NT2/D1 (cell line): ENCODE measurements around the gene DAPL1.

ENCODE experiments used
- DNase-seq: peaks from one replicate; pipeline ENCODE4 v3.0.0-alpha.2; 2011; ENCODE audit warnings: low read depth, low spot score
- H3K27me3 ChIP-seq: 2 replicates; pipeline ENCODE4 v1.6.0; 2011; ENCODE audit warnings: mild to moderate bottlenecking; ENCODE audit not compliant: insufficient read length, insufficient read depth
- H3K36me3 ChIP-seq: 2 replicates; pipeline ENCODE4 v1.6.1; 2011; ENCODE audit warnings: mild to moderate bottlenecking, low read length, mixed read lengths; ENCODE audit not compliant: insufficient read depth, insufficient read length
- H3K4me1 ChIP-seq: 2 replicates; pipeline ENCODE4 v1.5.1; 2011; ENCODE audit not compliant: insufficient read depth, insufficient read length
- H3K4me3 ChIP-seq: 2 replicates; pipeline ENCODE4 v1.5.1; 2011; ENCODE audit warnings: low read depth; ENCODE audit not compliant: insufficient read length
- H3K9ac ChIP-seq: 2 replicates; pipeline ENCODE4 v1.6.0; 2011; ENCODE audit warnings: low read depth; ENCODE audit not compliant: insufficient read length
- H3K9me3 ChIP-seq: 2 replicates; pipeline ENCODE4 v1.5.1; 2011; ENCODE audit warnings: mild to moderate bottlenecking, low read length; ENCODE audit not compliant: insufficient read depth
- SUZ12 ChIP-seq: IDR thresholded peaks from 2 replicates; pipeline ENCODE4 v1.6.1; 2011; ENCODE audit not compliant: insufficient read length, insufficient read depth; ENCODE audit errors: extremely low read depth
- YY1 ChIP-seq: IDR thresholded peaks from 2 replicates; pipeline ENCODE4 v1.6.1; 2011; ENCODE audit not compliant: insufficient read length, insufficient read depth
- ZNF274 ChIP-seq: IDR thresholded peaks from 2 replicates; pipeline ENCODE4 v1.6.1; 2011; ENCODE audit warnings: mild to moderate bottlenecking, low read depth, low read length

Gene DAPL1

GRCh38 chr2:158766524-158766923, 28.6 kb upstream of the DAPL1 start:
- Histone ChIP-seq H3K4me3 (no peak overlapping the region), H3K4me1 (no peaks in the 10 kb centered on the region)
- TF ChIP-seq YY1 (no peak), ZNF274 (no peak), SUZ12 (no peak)

GRCh38 chr2:158772306-158773078, 22.6 kb upstream of the DAPL1 start:
- TF ChIP-seq YY1 (no peak), ZNF274 (no peak), SUZ12 (no peak)
- no peak for DNase-seq
- Histone ChIP-seq H3K4me3 (no peak overlapping the region), H3K9ac (no peak overlapping the region), H3K36me3 (no peaks in the 10 kb centered on the region), H3K4me1 (no peaks in the 10 kb centered on the region), H3K27me3 (no peaks in the 10 kb centered on the region), H3K9me3 (peaks cover 8% of the 10 kb centered on the region; the same call in 1 of the 2 replicates)

More at GRCh38 chr2:158766524-158766923, 28.6 kb upstream of the DAPL1 start:
- peaks cover 10% of the 10 kb centered on the region; the same call in 1 of the 2 replicates for H3K9me3 ChIP-seq
- no peaks in the 10 kb centered on the region for H3K36me3 ChIP-seq
- no peaks in the 10 kb centered on the region for H3K27me3 ChIP-seq
- DNase-seq, result no peak
- no peak overlapping the region for H3K9ac ChIP-seq

GRCh38 chr2:158773121-158773520, 22.0 kb upstream of the DAPL1 start:
- no peak overlapping the region for H3K4me3 ChIP-seq
- 0 out of 2 replicates have a peak, but pooled peaks cover 2% of the 10 kb centered on the region for H3K9me3 ChIP-seq
- H3K27me3 ChIP-seq, result no peaks in the 10 kb centered on the region
- no peak for TF ChIP-seq ZNF274
- no peak for TF ChIP-seq YY1
- no peak for TF ChIP-seq SUZ12
- no peak for DNase-seq
- no peaks in the 10 kb centered on the region for H3K36me3 ChIP-seq
- H3K4me1 ChIP-seq, result no peaks in the 10 kb centered on the region
- no peak overlapping the region for H3K9ac ChIP-seq

GRCh38 chr2:158774681-158775080, 20.4 kb upstream of the DAPL1 start:
- TF ChIP-seq YY1 (no peak), ZNF274 (no peak), SUZ12 (no peak)
- Histone ChIP-seq H3K9ac (no peak overlapping the region), H3K4me3 (no peak overlapping the region), H3K36me3 (no peaks in the 10 kb centered on the region), H3K27me3 (no peaks in the 10 kb centered on the region), H3K9me3 (no peaks in the 10 kb centered on the region), H3K4me1 (no peaks in the 10 kb centered on the region)
- DNase-seq, result no peak

GRCh38 chr2:158775273-158776027, 19.7 kb upstream of the DAPL1 start:
- no peaks in the 10 kb centered on the region for H3K27me3 ChIP-seq
- no peaks in the 10 kb centered on the region for H3K9me3 ChIP-seq
- H3K4me1 ChIP-seq, result no peaks in the 10 kb centered on the region
- no peak for DNase-seq
- no peak overlapping the region for H3K4me3 ChIP-seq
- H3K36me3 ChIP-seq, result no peaks in the 10 kb centered on the region
- TF ChIP-seq ZNF274 (no peak), SUZ12 (no peak), YY1 (no peak)
- H3K9ac ChIP-seq, result no peak overlapping the region

- Histone ChIP-seq H3K4me1 (no peaks in the 10 kb centered on the region), H3K4me3 (no peak overlapping the region), H3K9ac (no peak overlapping the region), H3K9me3 (no peaks in the 10 kb centered on the region), H3K27me3 (no peaks in the 10 kb centered on the region), H3K36me3 (no peaks in the 10 kb centered on the region)
- TF ChIP-seq ZNF274 (no peak), SUZ12 (no peak)
- DNase-seq, result no peak
Measured at GRCh38 chr2:158776231-158776630, 18.9 kb upstream of the DAPL1 start.

GRCh38 chr2:158777077-158777476, 18.0 kb upstream of the DAPL1 start:
- H3K27me3 ChIP-seq, result no peaks in the 10 kb centered on the region
- no peak overlapping the region for H3K9ac ChIP-seq
- no peaks in the 10 kb centered on the region for H3K4me1 ChIP-seq
- DNase-seq, result no peak
- no peaks in the 10 kb centered on the region for H3K36me3 ChIP-seq
- H3K4me3 ChIP-seq, result no peak overlapping the region
- TF ChIP-seq ZNF274 (no peak), SUZ12 (no peak), YY1 (no peak)
- H3K9me3 ChIP-seq, result no peaks in the 10 kb centered on the region
